Neural crest cell (in vitro differentiated cells): ENCODE measurements around the gene PTPN22. TPM values are rescaled to one million over a fixed set of nuclear protein-coding genes. Genes with fewer than 3 reads are reported as not detected.

Source experiments
- DNase-seq: peaks from one replicate; pipeline ENCODE4 v3.0.0; 2021; ENCODE audit warnings: low read depth, mixed read lengths, low spot score
- H3K27ac Mint-ChIP-seq: one replicate; pipeline ENCODE4 v1.8.0; 2021; ENCODE audit warnings: mild to moderate bottlenecking, mixed read lengths; ENCODE audit not compliant: unreplicated experiment
- H3K27me3 Mint-ChIP-seq: 2 replicates; pipeline ENCODE4 v1.8.0; 2021; ENCODE audit warnings: low read depth, mild to moderate bottlenecking, mixed read lengths
- H3K36me3 Mint-ChIP-seq: 2 replicates; pipeline ENCODE4 v1.8.0; 2021; ENCODE audit warnings: low read depth, mild to moderate bottlenecking, mixed read lengths
- H3K4me1 Mint-ChIP-seq: 2 replicates; pipeline ENCODE4 v1.8.0; 2021; ENCODE audit warnings: mixed read lengths
- H3K4me3 Mint-ChIP-seq: one replicate; pipeline ENCODE4 v1.8.0; 2021; ENCODE audit warnings: mild to moderate bottlenecking, mixed read lengths
- H3K9me3 Mint-ChIP-seq: 2 replicates; pipeline ENCODE4 v1.8.0; 2021; ENCODE audit warnings: mixed read lengths
- total RNA-seq: library from RNA; stranded (reverse); gene quantifications from 2 replicates; pipeline ENCODE4 v1.2.1, GENCODE V29; 2021
- TF ChIP-seq, protein P1 (sequence below): fragments of 200-600 bp; sonication (generic); conservative IDR thresholded peaks from 2 replicates; pipeline ENCODE4 v1.5.0; 2021; ENCODE audit warnings: antibody characterized with exemption, mild to moderate bottlenecking

Gene PTPN22
- total RNA-seq, 1 donor from 2014 or later: not detected

DNA sequence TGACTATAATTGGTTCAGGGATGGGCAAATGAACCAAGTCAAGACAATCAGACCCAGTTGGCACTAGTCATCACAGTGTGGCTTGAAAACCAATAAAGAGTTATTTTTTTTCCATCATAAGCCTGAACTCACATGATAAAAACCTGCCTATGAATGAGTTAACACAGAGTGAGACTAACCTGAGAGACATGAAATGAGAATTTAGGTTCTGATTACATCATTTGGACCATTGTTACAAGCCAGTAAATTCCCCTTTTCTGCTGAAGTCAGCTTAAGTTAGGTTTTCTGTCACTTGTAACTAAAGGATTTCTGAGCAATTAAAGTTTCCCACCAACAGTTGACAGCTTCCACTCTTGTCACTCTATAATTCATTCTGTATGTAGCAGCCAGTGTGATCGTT, 49.6 kb downstream of the PTPN22 start:
- H3K9me3 Mint-ChIP-seq: no peaks in the 10 kb centered on the region
- DNase-seq: no peak
- no peaks in the 10 kb centered on the region for H3K27me3 Mint-ChIP-seq
- H3K4me3 Mint-ChIP-seq: no peak overlapping the region
- TF ChIP-seq, protein P1, sequence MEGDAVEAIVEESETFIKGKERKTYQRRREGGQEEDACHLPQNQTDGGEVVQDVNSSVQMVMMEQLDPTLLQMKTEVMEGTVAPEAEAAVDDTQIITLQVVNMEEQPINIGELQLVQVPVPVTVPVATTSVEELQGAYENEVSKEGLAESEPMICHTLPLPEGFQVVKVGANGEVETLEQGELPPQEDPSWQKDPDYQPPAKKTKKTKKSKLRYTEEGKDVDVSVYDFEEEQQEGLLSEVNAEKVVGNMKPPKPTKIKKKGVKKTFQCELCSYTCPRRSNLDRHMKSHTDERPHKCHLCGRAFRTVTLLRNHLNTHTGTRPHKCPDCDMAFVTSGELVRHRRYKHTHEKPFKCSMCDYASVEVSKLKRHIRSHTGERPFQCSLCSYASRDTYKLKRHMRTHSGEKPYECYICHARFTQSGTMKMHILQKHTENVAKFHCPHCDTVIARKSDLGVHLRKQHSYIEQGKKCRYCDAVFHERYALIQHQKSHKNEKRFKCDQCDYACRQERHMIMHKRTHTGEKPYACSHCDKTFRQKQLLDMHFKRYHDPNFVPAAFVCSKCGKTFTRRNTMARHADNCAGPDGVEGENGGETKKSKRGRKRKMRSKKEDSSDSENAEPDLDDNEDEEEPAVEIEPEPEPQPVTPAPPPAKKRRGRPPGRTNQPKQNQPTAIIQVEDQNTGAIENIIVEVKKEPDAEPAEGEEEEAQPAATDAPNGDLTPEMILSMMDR: no peak
- H3K4me1 Mint-ChIP-seq: no peaks in the 10 kb centered on the region
- no peaks in the 10 kb centered on the region for H3K36me3 Mint-ChIP-seq
- H3K27ac Mint-ChIP-seq: no peak overlapping the region

GRCh38 chr1:113818578-113818977, 52.9 kb downstream of the PTPN22 start:
- no peaks in the 10 kb centered on the region for H3K4me1 Mint-ChIP-seq
- H3K36me3 Mint-ChIP-seq: no peaks in the 10 kb centered on the region
- no peak for DNase-seq
- H3K27ac Mint-ChIP-seq: no peak overlapping the region
- TF ChIP-seq, protein P1: no peak
- H3K9me3 Mint-ChIP-seq: no peaks in the 10 kb centered on the region
- H3K4me3 Mint-ChIP-seq: no peak overlapping the region
- H3K27me3 Mint-ChIP-seq: no peaks in the 10 kb centered on the region

GRCh38 chr1:113813218-113813617, 58.3 kb downstream of the PTPN22 start:
- Mint-ChIP-seq H3K9me3 (peaks cover 2% of the 10 kb centered on the region), H3K36me3 (peaks cover 4% of the 10 kb centered on the region), H3K4me3 (peak overlapping the region; percentile 96), H3K4me1 (peaks cover 28% of the 10 kb centered on the region), H3K27me3 (no peaks in the 10 kb centered on the region), H3K27ac (peak overlapping the region; percentile 62)
- TF ChIP-seq, protein P1: no peak
- DNase-seq: no peak

DNA sequence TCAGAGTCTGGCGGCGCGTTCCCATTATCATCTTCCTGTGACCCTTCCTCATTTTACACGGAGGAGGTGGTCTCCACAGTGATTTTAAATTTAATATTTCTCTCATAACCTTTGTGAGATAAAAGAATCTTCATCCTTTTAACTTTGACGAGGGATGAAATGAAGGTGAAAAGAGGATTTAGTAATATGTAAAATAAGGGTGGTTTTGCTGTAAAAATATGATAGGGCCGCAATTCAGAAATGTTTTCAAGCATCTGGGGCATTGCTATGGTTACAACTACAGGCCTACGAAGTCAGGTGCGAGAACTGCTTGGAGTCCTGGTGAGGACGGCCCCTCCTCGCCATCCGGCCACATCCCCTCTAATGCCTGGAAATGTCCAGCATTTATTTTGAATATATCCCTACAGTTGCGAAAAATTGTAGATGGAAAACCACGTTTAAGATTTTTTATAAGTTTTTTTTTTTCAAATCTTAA, 58.8 kb downstream of the PTPN22 start:
- TF ChIP-seq, protein P1: peak; percentile 20
- H3K4me1 Mint-ChIP-seq: peaks cover 28% of the 10 kb centered on the region
- peaks cover 2% of the 10 kb centered on the region for H3K9me3 Mint-ChIP-seq
- peaks cover 4% of the 10 kb centered on the region for H3K36me3 Mint-ChIP-seq
- peak overlapping the region; percentile 96 for H3K4me3 Mint-ChIP-seq
- H3K27me3 Mint-ChIP-seq: no peaks in the 10 kb centered on the region
- DNase-seq: no peak
- H3K27ac Mint-ChIP-seq: peak overlapping the region; percentile 98

DNA sequence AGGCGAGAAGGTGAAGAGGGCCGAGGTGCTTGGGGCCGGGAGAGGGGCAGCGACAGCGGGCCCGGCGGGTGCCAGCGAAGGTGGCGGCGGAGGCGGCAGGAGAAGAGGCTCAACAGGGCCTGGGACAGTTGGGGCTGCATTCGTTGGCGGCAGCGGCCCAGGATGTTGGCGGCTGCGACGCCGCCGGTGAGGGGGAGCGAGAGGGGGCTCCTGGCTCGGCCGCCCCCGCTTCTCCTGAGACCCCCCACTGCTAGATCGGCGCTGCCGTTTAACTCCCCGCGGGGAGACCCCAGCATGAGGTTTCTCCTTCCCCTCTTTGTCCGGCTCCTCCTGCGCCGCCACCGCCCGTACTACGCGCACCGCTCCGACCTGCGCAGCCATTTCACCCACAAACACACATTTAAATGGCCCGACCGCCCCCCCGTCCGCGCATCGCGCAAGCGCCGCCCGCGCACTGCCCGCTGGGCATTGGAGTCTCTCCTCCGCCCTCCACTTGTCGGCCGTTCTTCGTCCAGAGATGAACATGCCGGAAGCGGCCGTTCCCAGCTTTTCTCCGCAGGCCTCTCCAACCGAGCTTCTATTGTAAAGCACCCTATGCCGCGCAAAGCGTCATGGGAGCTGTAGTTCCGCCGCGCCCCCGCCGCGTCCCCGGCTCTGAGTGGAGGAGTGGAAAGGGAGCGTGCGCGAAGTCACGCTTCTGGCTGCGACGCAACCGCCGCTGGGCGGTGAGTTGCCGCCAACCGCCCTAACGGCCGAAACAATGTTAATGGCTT, 59.4 kb downstream of the PTPN22 start, which contains the start of gene RSBN1:
Gene RSBN1 (minus strand): TSS at position 589 of the 773 bp plus-strand sequence. CDS start 64 bp downstream, at position 525.
- peaks cover 28% of the 10 kb centered on the region for H3K4me1 Mint-ChIP-seq
- peak; percentile 92 for DNase-seq
- H3K27ac Mint-ChIP-seq: peak within 1 kb of the TSS; percentile 98
- TF ChIP-seq, protein P1: no peak
- H3K27me3 Mint-ChIP-seq: no peaks in the 10 kb centered on the region
- peak within 1 kb of the TSS; percentile 96 for H3K4me3 Mint-ChIP-seq
- H3K36me3 Mint-ChIP-seq: peaks cover 4% of the 10 kb centered on the region
- H3K9me3 Mint-ChIP-seq: peaks cover 2% of the 10 kb centered on the region
